Stimulated activated CD4-positive, alpha-beta T cell treated with anti-CD3 and anti-CD28 coated beads, Interleukin-1b, Interleukin-23, amount 100 ng/mL, for 1 hour (primary cell): ENCODE measurements around the gene SMG9.

Experiments used
- DNase-seq, 2 donors: peaks; one replicate each; pipeline ENCODE4 v3.0.0-alpha.2; 2020; ENCODE audit warnings: low read depth in 2 of 2

The SMG9 gene, protein sequence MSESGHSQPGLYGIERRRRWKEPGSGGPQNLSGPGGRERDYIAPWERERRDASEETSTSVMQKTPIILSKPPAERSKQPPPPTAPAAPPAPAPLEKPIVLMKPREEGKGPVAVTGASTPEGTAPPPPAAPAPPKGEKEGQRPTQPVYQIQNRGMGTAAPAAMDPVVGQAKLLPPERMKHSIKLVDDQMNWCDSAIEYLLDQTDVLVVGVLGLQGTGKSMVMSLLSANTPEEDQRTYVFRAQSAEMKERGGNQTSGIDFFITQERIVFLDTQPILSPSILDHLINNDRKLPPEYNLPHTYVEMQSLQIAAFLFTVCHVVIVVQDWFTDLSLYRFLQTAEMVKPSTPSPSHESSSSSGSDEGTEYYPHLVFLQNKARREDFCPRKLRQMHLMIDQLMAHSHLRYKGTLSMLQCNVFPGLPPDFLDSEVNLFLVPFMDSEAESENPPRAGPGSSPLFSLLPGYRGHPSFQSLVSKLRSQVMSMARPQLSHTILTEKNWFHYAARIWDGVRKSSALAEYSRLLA

DNA sequence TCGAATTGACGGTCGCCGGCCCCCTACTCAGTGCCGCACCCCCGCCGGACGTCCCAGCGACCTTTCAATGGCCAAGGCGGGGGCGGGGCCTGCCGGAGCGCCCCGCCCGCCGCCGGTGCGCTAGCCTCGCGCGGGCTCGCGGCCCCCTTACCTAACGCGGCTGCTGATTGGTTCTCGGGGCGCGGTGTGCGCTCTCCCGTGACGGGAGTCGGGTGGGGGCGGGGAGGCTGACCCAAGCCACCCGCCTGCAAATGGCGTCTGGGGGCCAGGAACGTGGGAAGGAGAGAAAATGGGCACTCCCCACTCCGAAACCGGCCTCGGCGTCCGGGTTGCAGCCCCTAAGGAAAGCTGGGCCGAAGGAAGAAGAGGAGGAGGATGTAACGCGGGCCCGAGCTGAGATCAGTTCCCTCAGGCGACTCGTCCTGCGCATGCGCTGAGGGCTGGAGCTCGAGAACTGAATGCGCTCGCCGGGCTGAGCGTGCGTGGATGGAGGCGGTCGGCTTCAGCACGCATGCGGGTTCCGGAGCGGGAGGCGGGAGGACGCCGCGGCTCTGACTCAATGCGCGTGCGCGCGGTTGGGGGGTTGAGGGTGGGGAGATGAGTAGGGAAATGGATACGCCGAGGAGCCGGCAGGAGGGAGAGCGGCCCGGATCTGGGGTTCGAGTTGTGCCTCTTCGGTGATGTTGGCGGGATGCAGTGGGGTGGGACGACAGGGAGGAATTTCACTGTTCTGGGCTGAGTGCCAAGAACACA lies at the start of gene SMG9:
Gene SMG9 (minus strand): TSS at position 460 of the 753 bp plus-strand sequence. CDS start 4,221 bp downstream, outside the sequence.
- peak; percentile 92 to 97 for DNase-seq

DNA sequence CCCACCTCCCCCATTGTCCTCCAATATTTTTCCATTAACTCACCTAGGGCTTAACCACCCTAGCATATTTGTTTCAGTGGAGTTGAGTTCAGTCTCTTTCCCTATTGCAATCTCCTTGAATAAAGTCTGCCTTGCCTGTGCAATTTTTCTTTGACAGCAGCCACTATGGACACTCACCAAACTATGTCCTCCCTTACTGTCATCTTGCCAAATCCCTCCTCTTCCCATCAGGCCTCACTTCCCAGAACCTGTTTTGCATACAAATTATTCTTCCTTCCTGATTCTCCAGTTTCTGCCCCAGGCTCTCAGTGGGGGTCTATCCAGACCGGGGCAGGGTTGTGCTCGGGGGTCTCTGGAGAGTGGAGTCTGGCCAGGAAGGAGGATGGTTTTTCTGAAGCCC lies 49.7 kb upstream of the SMG9 start:
- DNase-seq: no peak

DNA sequence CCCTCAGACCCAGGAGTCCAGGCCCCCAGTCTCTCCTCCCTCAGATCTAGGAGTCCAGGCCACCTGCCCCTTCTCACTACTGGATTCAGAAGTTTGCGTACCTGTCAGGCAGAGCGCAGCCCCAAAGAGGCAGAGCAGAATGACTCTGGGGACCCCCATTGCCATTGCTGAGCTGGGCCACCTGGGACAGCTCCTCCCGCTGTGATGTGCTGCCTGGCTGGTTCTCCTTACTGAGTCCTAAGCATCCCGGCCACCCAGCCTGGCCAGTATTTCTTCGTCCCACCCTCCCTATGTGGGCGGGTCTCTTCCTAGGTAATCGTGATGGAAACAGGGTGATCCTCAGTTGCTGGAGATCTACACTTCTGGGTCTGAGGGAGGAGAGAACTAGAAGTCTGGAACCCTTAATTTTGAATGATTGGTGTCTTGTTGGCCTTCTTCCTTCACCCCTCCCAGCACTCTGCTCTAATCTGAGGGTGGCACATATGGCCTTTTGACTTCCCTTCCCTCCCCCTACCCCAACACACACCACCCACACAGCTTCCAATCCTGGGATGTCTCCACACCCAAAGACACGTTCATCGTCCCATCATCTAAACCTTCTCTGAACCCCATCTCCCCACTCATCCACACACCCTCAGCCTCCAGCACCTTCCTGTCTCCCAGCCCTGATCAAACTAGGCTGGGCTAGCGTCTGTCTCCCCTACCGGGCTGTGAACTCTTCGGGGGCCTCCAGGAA lies 47.6 kb upstream of the SMG9 start, which contains the start of gene LYPD5:
Gene LYPD5 (minus strand): TSS at position 232 of the 736 bp plus-strand sequence. CDS start 67 bp downstream, at position 165.
- no peak for DNase-seq

DNA sequence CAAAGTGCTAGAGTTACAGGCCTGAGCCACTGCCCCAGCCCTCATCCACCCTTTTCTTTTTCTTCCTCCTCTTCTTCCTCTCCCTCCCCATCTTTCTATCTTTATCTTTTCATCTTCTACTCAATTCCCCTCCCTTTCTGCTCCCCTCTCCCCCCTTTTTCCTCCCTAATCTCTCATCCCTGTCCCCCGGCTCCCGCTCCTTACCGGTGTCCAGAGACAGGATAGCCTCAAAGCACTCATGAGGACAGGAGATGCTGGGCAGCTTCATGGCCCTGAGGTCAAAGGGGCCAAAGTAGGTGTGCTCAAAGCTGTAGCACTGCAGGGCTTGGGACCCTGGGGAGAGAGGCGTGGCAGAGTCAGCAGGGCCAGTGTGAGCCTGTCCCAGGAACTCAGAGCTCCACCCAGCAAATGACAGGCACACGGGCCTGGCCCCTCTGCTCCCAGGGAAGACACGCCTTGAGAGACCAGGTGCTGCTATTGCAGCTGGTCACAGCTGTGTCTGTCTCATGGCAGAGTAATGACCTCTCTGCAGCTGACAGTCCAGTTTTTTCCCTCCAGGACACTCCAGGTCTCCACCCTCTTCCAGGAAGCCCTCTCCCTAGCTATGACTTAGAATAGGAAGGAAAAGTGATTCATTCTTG lies 44.9 kb upstream of the SMG9 start:
- no peak for DNase-seq

DNA sequence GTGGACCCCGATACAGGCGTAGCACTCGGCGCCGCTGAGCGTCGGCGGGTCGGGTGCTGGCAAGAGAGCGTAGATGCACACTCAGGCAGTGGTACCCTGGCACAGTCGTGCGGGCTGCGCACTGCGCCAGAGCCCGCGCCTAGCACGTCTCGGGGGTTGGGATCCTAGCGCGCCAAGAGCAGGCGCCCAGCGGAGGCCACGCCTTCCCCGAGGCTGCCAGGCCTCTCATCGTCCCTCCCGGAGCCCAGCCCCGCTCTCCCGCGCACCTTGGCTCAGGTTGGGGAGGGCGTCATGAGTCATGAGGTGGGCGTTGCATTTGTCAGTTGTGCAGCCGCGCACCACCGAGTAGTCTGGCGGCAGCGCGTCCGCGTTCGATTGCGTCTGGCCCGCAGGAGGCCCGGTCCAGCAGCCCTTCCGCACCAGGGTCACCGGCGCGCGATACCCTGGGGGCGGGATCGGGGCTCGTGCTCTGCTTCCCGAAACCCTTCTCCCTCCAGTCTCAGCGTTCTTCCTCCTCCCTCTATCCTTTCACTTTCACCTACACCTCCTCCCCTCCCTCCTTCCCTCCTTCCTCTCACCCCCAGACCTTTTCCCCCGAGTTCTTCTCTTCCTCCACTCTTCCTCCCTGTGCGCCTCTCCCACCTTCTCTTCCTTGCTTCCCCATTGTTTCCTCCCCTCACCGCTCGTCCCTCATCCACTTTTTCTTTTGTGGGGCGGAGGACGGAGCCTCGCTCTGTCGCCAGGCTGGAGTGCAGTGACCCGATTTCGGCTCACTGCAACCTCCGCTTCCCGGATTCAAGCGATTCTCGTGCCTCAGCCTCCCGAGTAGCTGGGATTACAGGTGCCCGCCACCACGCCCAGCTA lies 44.0 kb upstream of the SMG9 start:
- no peak for DNase-seq

DNA sequence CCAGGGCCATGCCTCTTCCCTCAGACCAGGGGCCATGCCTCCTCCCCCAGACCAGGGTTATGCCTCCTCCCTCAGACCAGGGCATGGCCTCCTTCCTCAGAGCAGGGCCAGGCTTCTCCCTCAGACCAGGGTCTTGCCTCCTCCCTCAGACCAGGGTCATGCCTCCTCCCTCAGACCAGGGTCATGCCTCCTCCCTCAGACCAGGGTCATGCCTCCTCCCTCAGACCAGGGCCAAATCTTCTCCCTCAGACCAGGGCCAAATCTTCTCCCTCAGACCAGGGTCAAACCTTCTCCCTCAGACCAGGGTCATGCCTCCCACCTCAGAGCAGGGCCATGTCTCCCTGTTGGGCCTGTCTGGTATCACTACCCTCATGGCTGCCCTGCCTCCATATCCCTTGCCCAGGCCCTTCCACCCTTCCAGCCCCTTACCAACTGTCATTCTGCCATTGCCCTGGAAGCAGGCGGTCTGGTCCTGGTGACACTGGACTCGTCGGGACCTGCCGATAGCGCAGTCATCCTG lies 43.3 kb upstream of the SMG9 start:
- DNase-seq: no peak

DNA sequence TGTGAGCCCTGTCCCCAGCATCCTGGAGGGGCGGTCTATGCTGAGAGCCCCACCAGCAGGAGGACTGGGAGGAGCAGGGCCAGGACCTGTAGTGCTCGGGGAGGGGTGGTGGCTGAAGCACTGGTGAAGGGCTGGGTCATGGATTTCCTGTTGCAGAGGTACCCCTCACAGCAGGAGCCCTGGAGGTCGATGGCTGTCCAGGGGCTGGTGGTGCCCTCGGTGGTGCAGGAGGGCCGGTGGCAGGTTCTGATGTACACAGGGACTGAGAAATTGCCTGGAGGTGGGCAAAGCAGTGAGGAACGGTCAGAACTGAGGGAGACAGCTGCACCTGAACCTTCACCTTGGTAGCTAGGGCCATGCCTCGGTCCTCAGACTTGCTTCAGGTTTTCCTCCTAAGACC lies 42.8 kb upstream of the SMG9 start:
- DNase-seq: no peak

DNA sequence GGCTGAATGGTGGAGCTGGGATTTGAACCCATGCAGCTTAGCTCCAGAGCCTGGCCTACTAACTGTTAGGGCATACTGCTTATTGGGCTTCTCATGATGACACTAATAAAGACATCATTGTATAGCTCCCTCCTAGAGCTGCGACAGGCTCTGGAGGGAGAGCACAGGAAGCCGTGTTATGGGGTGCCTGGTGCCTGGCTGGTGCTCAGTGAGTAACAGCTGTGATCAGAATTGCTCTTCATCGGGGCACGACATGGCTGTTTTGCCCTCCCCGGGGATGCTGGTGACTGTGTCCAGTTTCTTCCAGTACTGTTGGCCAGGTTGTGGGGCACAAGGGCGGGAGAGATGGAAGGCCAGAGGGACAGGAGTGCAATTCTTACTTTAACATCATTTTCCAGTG lies 42.4 kb upstream of the SMG9 start:
- DNase-seq: no peak

DNA sequence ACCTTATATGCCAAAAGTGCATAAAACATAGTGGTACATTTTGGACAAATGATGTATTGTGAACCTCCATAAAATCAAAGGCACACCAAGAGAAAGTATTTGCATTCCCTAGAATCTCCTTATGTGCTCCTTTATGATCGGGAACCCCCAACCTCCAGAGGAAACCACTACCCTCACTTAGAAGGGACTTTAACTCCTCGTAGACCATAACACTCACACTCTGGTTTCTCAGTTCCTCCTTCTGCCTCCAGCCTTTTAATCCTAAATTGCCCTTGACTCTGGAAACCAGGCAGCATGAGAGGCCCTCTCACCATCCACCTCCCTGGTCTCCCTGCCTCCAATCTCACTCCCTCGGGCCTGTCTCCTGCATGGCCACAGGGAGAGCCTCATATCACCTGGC lies 35.8 kb upstream of the SMG9 start:
- DNase-seq: no peak

DNA sequence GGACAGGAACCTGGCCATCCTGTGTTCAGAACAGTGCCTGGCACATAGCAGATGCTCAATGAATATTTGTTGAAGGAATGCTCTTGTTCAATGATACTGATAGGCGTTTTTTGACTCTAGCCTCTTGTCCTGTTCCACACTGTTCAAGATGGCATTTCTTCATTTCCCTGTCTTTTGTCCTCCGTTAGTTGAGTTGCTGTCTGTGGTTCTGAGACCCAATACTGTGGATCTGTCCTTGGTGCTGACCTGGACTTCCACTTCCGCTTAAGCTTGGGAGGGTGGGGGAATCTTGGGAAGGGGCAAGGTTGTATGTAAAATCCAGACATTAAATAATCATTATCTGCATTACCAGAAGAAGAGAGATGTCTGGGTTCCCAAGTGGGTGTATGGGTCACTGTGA lies 34.3 kb upstream of the SMG9 start:
- DNase-seq: no peak

DNA sequence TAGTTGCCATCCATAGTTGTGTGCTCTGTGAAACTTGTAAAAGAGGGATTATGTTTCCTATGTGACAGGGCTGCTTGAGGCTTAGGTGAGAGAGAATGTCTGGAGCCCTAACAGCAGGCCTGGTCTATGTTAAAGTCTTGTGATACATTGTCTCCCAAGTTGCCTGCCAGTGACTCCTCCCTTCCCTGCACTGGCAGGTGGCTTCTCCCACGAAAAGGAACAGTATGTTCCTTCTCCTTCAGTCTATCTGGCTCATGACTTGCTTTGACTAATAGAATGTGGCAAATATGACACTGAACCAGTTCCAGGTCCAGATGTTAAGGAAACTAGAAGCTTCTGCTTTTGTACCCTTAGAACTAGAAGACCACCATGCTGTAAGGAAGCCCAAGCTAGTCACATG lies 31.9 kb upstream of the SMG9 start:
- no peak for DNase-seq

DNA sequence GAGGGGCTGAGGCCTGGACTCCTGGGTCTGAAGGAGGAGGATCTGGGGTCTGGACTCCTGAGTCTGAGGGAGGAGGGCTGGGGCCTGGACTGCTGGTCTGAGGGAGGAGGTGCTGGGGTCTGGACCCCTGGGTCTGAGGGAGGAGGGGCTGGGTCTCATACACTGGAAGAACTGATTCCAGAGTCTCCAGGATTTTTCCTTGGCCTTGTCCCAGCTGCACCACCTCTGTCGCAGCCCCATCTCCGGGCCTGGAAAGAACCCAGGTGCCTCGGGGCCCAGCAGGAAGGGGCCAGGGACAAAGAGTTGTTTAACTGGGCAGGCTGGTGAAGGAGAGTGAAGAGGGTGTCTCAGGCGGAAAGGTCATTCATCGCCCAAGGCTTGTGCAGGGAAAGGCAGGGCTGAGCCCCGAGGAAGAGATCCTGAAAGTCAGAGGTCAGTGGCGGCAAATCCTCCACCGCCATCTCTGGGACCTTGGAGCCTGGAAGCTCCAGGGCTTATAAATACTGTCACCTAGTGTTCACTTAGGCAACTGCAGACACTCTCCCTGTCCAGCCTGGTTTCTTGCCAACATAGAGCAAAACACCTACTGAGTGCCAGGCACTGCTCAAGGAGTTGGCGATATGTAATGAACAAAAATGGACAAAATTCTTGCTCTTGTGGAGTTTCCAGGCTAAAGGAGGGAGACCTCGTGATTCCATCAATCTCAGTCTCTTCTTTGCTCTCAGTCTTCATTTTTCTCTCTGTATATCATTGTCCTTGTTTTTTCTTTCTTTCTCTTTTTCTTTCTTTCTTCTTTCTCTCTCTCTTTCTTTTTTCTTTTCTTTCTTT lies 30.4 kb upstream of the SMG9 start:
- no peak for DNase-seq

DNA sequence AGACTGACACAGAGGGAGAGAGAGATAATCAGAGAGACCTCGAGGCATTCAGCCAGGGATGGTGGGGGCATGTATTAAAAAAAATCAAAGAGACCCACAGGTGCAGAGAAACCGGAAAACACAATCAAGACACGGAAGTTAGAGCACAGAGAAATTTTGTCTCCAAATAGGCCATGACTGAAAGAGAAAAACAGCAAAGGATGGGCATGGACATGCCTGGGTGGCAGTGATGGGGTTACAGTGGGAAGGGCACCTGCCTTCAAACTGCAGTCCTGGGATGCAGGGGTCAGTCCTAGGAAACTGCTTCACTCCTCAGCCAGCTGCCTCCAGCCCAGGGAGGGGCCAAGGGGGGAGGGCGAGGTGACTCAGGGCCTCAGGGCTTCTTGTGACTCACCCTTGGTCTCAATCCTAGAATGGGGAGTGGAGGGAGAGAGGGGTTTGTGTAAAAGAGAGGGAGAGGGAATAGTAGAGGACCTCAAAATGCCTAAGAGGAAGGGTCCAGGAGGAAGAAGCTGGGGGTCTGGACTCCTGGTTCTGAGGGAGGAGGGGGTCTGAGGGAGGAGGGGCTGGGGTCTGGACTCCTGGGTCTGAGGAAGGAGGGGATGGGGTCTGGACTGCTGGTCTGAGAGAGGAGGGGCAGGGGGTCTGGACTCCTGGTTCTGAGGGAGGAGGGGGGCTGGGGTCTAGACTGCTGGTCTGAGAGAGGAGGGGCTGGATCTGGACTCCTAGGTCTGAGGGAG lies 29.6 kb upstream of the SMG9 start:
- peak in 1 of 2 donors; percentile 51 for DNase-seq

DNA sequence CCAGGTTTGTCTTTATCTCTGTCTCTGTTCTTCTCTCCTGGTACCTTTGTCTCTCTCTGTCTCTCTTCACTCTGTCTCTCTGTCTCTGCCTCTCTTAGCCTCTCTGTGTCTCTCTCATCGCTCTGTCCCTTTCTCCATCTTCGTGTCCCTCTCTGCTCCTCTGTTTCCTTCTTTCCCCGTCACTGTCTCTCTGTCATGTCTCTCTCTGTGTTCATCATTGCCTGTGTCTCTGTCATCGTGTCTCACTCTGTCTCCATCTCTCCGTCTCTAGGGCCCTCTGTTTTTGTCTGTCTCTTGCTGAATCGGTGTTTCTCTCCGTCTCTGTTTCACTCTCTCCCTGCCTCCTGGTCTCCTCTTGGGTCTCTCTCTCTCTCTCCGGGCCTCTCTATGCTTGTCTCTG lies 28.9 kb upstream of the SMG9 start:
- DNase-seq: no peak

DNA sequence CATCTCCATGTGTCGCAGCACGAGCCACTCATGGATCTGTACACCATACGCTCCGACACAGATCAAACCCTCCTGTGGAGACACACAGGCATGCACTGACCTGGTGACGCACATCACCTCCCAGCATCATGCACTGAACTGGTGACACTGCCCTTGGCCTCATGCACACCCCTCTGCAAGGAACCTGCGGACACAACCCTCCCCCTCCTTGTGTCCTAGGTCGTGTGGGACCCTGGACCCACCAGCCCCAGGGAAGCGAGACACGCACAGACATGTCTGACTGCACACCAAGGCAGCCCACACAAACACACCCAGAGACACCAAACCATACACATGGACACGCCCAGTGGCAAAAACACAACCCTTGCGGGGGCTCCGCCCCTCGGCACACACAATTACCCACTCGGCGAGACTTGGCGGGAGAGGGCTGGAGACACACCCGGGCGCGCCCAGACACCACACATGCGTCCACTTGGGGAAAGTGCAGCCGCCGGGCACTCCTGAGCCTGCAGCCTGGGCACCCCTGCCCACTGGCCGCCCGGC lies 28.0 kb upstream of the SMG9 start:
- DNase-seq: no peak

DNA sequence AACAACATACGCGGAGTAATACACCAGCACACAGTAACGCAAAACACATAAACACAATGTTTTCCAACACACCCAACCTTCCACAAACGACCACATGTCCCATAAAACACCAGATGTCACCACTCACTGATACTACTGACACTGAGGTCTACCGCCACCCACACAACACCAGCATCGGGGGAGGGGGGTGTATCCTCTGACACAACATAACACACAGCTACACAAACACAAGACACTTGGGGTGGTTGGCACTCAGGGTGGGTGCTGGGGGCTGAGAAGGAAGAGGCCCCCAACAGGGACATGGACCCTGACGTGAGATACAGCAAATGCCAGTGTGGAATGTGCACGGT lies 27.5 kb upstream of the SMG9 start:
- no peak for DNase-seq

DNA sequence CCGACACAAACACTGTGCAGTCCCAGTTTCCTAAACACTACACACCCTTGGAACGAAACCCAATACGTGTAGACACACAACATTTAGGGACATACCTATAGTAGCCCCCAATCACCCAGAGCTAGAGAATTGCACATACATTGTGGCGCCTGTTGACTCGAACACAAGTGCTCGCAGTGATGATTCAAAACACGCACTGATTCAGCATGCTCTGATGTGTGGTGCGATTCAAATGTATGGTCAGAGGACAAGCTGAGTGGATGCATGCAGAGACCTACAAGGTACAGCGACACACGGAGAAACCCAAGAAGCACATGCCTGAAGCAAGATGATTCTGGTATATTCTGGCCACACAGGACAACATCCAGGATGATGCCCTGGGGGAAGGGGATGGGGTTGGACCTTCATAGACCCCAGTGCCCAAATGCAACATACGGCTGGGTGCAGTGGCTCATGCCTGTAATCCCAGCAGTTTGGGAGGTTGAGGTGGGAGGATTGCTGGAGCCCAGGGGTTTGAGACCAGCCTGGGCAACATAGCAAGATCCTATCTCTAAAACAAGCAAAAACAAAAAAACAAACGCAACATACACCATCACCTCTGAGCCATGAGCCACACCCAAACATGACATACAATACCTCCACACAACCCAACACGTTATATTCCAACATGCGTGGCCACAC lies 27.0 kb upstream of the SMG9 start:
- DNase-seq: no peak
